ENCODE results near the gene NEB. TPM values are rescaled to one million over a fixed set of nuclear protein-coding genes. Genes with fewer than 3 reads are reported as not detected.
A peak's percentile ranks its signal among the peaks of the same experiment; 100 is the strongest.
"Not testable (repeated sequence)": the region's sequence is repeated elsewhere in the genome, so short reads cannot be mapped to it uniquely, and the experiment has no call there.

Gene NEB
- total and polyA plus RNA-seq, 7 donors = 796 to 7,790 (median 2,020) TPM

DNA sequence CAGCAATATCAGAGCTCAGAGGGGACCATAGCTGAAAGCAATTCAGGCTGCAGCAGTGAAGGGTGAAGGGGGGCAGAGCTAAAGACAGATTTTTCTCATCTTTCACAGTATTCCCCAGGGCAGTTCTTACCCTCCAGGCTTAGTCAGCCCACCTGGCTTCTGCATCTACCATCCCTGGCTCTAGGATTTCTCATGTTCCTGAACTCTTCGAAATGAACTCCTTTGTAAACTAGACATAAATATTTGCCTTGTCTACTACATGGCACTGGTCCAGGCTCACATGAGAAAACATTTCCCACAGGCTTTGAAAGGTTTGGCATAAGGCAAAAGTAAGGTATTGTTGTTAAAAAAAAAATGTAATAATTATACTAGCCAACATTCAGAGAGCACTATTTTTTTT, 23.6 kb upstream of the NEB start:
- no peaks in the 10 kb centered on the region for H3K27me3 ChIP-seq (ENCODE audit: insufficient read depth in 3 of 3, low read length in 2 of 3)
- H3K27ac ChIP-seq = peak overlapping the region; percentile 93
- H3K4me3 ChIP-seq = no peak overlapping the region
- peaks cover 49% of the 10 kb centered on the region for H3K4me1 ChIP-seq
- ATAC-seq (no peak), DNase-seq (no peak)
- TF ChIP-seq, protein P1, sequence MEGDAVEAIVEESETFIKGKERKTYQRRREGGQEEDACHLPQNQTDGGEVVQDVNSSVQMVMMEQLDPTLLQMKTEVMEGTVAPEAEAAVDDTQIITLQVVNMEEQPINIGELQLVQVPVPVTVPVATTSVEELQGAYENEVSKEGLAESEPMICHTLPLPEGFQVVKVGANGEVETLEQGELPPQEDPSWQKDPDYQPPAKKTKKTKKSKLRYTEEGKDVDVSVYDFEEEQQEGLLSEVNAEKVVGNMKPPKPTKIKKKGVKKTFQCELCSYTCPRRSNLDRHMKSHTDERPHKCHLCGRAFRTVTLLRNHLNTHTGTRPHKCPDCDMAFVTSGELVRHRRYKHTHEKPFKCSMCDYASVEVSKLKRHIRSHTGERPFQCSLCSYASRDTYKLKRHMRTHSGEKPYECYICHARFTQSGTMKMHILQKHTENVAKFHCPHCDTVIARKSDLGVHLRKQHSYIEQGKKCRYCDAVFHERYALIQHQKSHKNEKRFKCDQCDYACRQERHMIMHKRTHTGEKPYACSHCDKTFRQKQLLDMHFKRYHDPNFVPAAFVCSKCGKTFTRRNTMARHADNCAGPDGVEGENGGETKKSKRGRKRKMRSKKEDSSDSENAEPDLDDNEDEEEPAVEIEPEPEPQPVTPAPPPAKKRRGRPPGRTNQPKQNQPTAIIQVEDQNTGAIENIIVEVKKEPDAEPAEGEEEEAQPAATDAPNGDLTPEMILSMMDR (IDR thresholded peaks at IDR 0.05) = no peak
- 7 to 13% (median 13%) methylated on average over 1 of the region's 1 CpG for WGBS, 3 donors
- no peaks in the 10 kb centered on the region for H3K9me3 ChIP-seq
- intact Hi-C loops (cut with DNase I) = no loop called here
- H3K36me3 ChIP-seq (ENCODE audit: insufficient read depth in 1 of 2, low read depth in 1 of 2) = no peaks in the 10 kb centered on the region

DNA sequence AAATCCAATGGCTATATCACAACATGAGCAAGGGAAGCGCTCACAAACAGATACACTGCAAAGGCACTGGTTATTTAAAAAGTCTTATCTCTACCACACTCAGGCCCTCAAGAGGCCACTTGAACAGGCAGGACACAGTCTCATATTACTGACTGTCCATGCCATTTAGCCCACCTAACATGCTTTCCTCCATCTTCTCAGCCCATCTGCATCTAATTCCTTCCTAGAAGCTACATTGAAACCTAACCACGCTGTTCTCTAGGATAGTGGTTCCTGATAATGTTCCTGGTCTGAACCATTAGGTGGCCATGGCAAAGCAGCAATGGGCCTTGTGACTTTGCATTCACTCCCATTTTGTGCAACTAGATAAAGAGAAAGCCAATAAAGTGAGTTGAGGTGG, 22.5 kb upstream of the NEB start:
- intact Hi-C loops (cut with DNase I) = no loop called here
- H3K9me3 ChIP-seq = no peaks in the 10 kb centered on the region
- ATAC-seq = no peak
- H3K4me1 ChIP-seq = peaks cover 58% of the 10 kb centered on the region
- TF ChIP-seq, protein P1 (IDR thresholded peaks at IDR 0.05) = no peak
- no peaks in the 10 kb centered on the region for H3K27me3 ChIP-seq (ENCODE audit: insufficient read depth in 3 of 3, low read length in 2 of 3)
- WGBS, 3 donors = 86 to 100% (median 90%) methylated on average over 2 of the region's 2 CpGs
- no peaks in the 10 kb centered on the region for H3K36me3 ChIP-seq (ENCODE audit: insufficient read depth in 1 of 2, low read depth in 1 of 2)
- no peak for DNase-seq
- H3K27ac ChIP-seq = peak overlapping the region; percentile 93
- no peak overlapping the region for H3K4me3 ChIP-seq

DNA sequence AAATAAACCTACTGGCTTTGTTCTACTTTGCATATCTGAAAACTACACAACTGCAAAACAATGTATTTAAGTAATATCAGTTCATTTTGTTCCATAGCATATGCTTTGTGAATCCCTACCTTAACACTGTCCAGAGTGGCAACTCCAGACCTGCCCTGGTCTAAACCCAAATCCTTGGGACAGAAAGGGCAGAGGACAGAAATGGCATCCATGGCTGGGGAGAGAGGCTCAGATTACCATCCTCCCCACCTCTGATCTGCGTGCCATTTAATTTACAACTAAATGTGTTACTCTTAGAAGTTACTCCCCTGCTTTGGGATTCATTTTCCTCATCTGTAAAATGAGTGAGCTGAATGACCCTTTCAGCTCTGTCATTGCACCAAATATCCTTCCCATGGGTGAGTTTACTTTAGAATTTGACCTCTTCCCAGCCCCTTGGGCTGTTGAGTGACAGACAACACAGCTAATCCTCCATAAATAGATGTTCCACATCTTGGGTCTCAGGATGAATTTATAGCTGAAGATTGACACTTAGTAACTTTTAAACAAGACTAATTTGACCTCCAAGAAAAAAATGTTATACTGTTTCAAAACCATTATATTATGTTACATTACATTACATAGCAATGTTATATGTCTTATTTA, 20.1 kb upstream of the NEB start:
- ATAC-seq (peak; percentile 70 to 89 (median 84)), DNase-seq (no peak)
- Histone ChIP-seq H3K4me1 (peaks cover 56% of the 10 kb centered on the region), H3K9me3 (no peaks in the 10 kb centered on the region), H3K4me3 (no peak overlapping the region), H3K36me3 (ENCODE audit: insufficient read depth in 1 of 2, low read depth in 1 of 2) (no peaks in the 10 kb centered on the region), H3K27ac (peak overlapping the region; percentile 93), H3K27me3 (ENCODE audit: insufficient read depth in 3 of 3, low read length in 2 of 3) (no peaks in the 10 kb centered on the region)
- TF ChIP-seq, protein P1 (IDR thresholded peaks at IDR 0.05) = no peak
- intact Hi-C loops (cut with DNase I) = no loop called here
- WGBS, 3 donors = 28 to 37% (median 33%) methylated on average over 1 of the region's 1 CpG

DNA sequence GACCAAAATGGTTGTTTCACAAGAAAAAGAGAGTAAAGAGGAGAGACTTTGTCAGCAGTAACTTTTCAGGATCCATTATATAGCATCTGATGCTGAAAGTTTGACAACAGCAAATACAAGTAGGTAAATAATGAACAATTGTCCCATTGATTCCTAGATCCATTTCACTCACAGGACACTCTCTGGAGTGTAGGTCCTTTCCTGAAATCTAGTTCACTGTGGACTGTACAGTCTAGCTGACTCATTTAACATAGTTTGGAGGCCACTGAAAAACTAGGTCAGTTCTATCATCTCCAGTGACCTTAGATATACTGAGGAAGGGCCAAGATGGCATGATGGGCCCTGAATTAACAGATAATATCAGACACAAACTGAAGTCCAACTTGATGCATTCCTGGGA, 19.3 kb upstream of the NEB start:
- H3K4me1 ChIP-seq = peaks cover 54% of the 10 kb centered on the region
- H3K27me3 ChIP-seq (ENCODE audit: insufficient read depth in 3 of 3, low read length in 2 of 3) = no peaks in the 10 kb centered on the region
- no peaks in the 10 kb centered on the region for H3K36me3 ChIP-seq (ENCODE audit: insufficient read depth in 1 of 2, low read depth in 1 of 2)
- ATAC-seq (peak; percentile 84 to 90 (median 88)), DNase-seq (no peak)
- no peak overlapping the region for H3K4me3 ChIP-seq
- intact Hi-C loops (cut with DNase I) = loop anchor here in 1 of 2 donors (2.0 kb wide), 1 partner anchor 15 kb away; no protein-coding TSS in a partner anchor
- TF ChIP-seq, protein P1 (IDR thresholded peaks at IDR 0.05) = no peak
- H3K9me3 ChIP-seq = no peaks in the 10 kb centered on the region
- H3K27ac ChIP-seq = peak overlapping the region; percentile 93

DNA sequence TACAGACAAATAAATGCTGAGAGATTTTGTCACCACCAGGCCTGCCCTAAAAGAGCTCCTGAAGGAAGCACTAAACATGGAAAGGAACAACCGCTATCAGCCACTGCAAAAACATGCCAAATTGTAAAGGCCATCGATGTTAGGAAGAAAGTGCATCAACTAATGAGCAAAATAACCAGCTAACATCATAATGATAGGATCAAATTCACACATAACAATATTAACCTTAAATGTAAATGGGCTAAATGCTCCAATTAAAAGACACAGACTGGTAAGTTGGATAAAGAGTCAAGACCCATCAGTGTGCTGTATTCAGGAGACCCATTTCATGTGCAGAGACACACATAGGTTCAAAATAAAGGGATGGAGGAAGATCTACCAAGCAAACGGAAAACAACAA, 11.0 kb upstream of the NEB start:
- intact Hi-C loops (cut with DNase I) = not testable (repeated sequence)

More for the DNA sequence above, 11.0 kb upstream of the NEB start:
- not testable (repeated sequence) for H3K9me3 ChIP-seq; H3K27me3 ChIP-seq (ENCODE audit: insufficient read depth in 3 of 3, low read length in 2 of 3); H3K4me3 ChIP-seq; H3K27ac ChIP-seq; H3K36me3 ChIP-seq (ENCODE audit: insufficient read depth in 1 of 2, low read depth in 1 of 2); ATAC-seq; DNase-seq; H3K4me1 ChIP-seq
- WGBS, 3 donors = 88 to 97% (median 89%) methylated on average over 3 of the region's 3 CpGs

Data from psoas muscle (tissue), 8 donors.